ENCODE results near the gene KIF12. TPM values are rescaled to one million over a fixed set of nuclear protein-coding genes. Genes with fewer than 3 reads are reported as not detected.
A peak's percentile ranks its signal among the peaks of the same experiment; 100 is the strongest.

KIF12 gene
- total and polyA plus RNA-seq, 2 of the 8 experiments (the other 6 are each of a cell fraction or from before 2014, with no cell fraction given), result 2.9 to 3.9 TPM

- Histone ChIP-seq H3K23ac (ENCODE audit: insufficient read length) (no peak overlapping the region), H3K27me3 (replicated peaks in 1 of 4; ENCODE audit: control insufficient read depth in 3 of 4, extremely low read depth in 1 of 4, insufficient read depth in 3 of 4, low read length in 3 of 4) (peaks cover 0 to 13% (median 3%) of the 10 kb centered on the region in 4 experiments; a peak in 3 of 7 replicates), H2AFZ (ENCODE audit: low read length) (no peak overlapping the region), H3K18ac (ENCODE audit: extremely low read depth, low read length) (no peak overlapping the region), H3K27ac (ENCODE audit: low read depth, low read length) (no peak overlapping the region), H4K8ac (ENCODE audit: extremely low read depth, insufficient read depth, low read length) (no peak overlapping the region), H3K4me2 (ENCODE audit: insufficient read depth in 1 of 2, low read depth in 2 of 2, low read length in 2 of 2) (no peak overlapping the region), H3K9me3 (ENCODE audit: insufficient read depth in 2 of 2, low read depth in 1 of 2, low read length in 1 of 2) (no peaks in the 10 kb centered on the region), H3K36me3 (ENCODE audit: control insufficient read depth in 2 of 4, insufficient read depth in 4 of 4, low read length in 3 of 4) (no peaks in the 10 kb centered on the region), H3K79me2 (ENCODE audit: control insufficient read depth in 1 of 2, insufficient read depth in 2 of 2, low read length in 2 of 2) (no peaks in the 10 kb centered on the region), H2BK5ac (ENCODE audit: low read depth, low read length) (no peak overlapping the region), H2BK20ac (ENCODE audit: low read length) (peak overlapping the region; percentile 72; the same call in 1 of the 2 replicates), H3K14ac (ENCODE audit: insufficient read length) (no peak overlapping the region), H3K9ac (replicated peaks in 1 of 4; ENCODE audit: extremely low read depth in 1 of 4, low read depth in 3 of 4, low read length in 3 of 4) (no peak overlapping the region), H3K4me1 (replicated peaks in 1 of 4; ENCODE audit: control insufficient read depth in 3 of 4, insufficient read depth in 4 of 4, low read length in 3 of 4) (peaks cover 0 to 11% (median 8%) of the 10 kb centered on the region in 4 experiments; a peak in 6 of 7 replicates), H2BK12ac (ENCODE audit: low read depth, low read length) (no peak overlapping the region), H3K56ac (replicated peaks; ENCODE audit: insufficient read length, low read depth, low read length) (no peak overlapping the region), H4K20me1 (replicated peaks in 1 of 2; ENCODE audit: control insufficient read depth in 1 of 2, insufficient read depth in 2 of 2, low read length in 2 of 2) (no peaks in the 10 kb centered on the region), H2BK120ac (replicated peaks; ENCODE audit: low read depth, low read length) (no peak overlapping the region), H2AK5ac (ENCODE audit: low read depth, low read length) (no peak overlapping the region), H4K5ac (ENCODE audit: insufficient read length, low read depth, low read length) (no peak overlapping the region), H3K79me1 (ENCODE audit: low read depth, low read length) (no peaks in the 10 kb centered on the region), H3K4ac (replicated peaks; ENCODE audit: insufficient read length, low read depth, low read length) (no peak overlapping the region), H3K4me3 (ENCODE audit: extremely low read depth in 1 of 4, insufficient read depth in 2 of 4, low read depth in 3 of 4, low read length in 4 of 4) (no peak overlapping the region), H2BK15ac (ENCODE audit: low read length) (no peak overlapping the region), H3K23me2 (ENCODE audit: low read depth, low read length) (no peaks in the 10 kb centered on the region), H4K91ac (replicated peaks; ENCODE audit: insufficient read length, low read length) (no peak overlapping the region)
- no peak for DNase-seq (ENCODE audit: low read depth in 1 of 2, low spot score in 2 of 2)
- WGBS, 2 experiments (ENCODE audit: extremely low coverage in 1 of 2, insufficient coverage in 1 of 2, insufficient read length in 1 of 2, insufficient replicate concordance in 2 of 2, low coverage in 1 of 2, low lambda C conversion rate in 2 of 2, missing lambda C conversion rate in 1 of 2), result 82% methylated on average over 10 of the region's 10 CpGs; no CpG with 5 or more reads in 1 of the 2 experiments
- FAIRE-seq, result no peak
- ChIA-PET CTCF (ENCODE audit: partially characterized antibody) (interaction anchor here (0.7 to 17.7 kb wide), 5 partner anchors 12 to 177 kb away, joined by 3 to 206 read pairs (median 123); partner anchors contain the start of gene COL27A1), POLR2A (ENCODE audit: partially characterized antibody) (interaction anchor here (1.3 kb wide), 1 partner anchor 19 kb away, joined by 3 read pairs; no protein-coding TSS in a partner anchor)
- no peak for TF ChIP-seq ATF3 (IDR thresholded peaks at IDR 0.05; ENCODE audit: insufficient read depth, low read depth, low read length)
- no peak for TF ChIP-seq RNF2 (IDR thresholded peaks at IDR 0.05; ENCODE audit: borderline replicate concordance, low read depth, low read length, missing control alignments, poor library complexity, severe bottlenecking)
- no peak for TF ChIP-seq RXRA (IDR thresholded peaks at IDR 0.05; ENCODE audit: insufficient read depth, low read depth, low read length)
- no peak for TF ChIP-seq HDAC2 (IDR thresholded peaks at IDR 0.05; ENCODE audit: borderline replicate concordance in 1 of 2, low read depth in 2 of 2, low read length in 2 of 2)
These were observed 13.9 kb upstream of the KIF12 start for GRCh38 chr9:114112778-114113584.

Measured in H1 (cell line).